ENCODE measurements around the gene CDK11A. TPM values are rescaled to one million over a fixed set of nuclear protein-coding genes. Genes with fewer than 3 reads are reported as not detected.
"Not testable (repeated sequence)": the region's sequence is repeated elsewhere in the genome, so short reads cannot be mapped to it uniquely, and the experiment has no call there.

Gene CDK11A
- polyA plus RNA-seq, 1 donor from 2014 or later: 20.7 TPM

GRCh38 chr1:1687846-1688245, 36.3 kb downstream of the CDK11A start:
- Mint-ChIP-seq H3K27ac (peak overlapping the region in 2 of 3 donors; percentile 25 to 83), H3K4me3 (peak overlapping the region in 2 of 4 donors; percentile 60 to 82), H3K9me3 (no peaks in the 10 kb centered on the region), H3K27me3 (no peaks in the 10 kb centered on the region), H3K4me1 (peaks cover 1 to 21% (median 4%) of the 10 kb centered on the region in 3 donors), H3K36me3 (peaks cover 2% of the 10 kb centered on the region)

GRCh38 chr1:1684031-1684681, 40.0 kb downstream of the CDK11A start:
- Mint-ChIP-seq H3K27ac (no peak overlapping the region), H3K4me1 (peaks cover 3 to 23% (median 7%) of the 10 kb centered on the region in 3 donors), H3K9me3 (no peaks in the 10 kb centered on the region), H3K4me3 (no peak overlapping the region), H3K27me3 (no peaks in the 10 kb centered on the region), H3K36me3 (peaks cover 3% of the 10 kb centered on the region)

GRCh38 chr1:1683104-1683905, 40.9 kb downstream of the CDK11A start:
- peaks cover 3% of the 10 kb centered on the region for H3K36me3 Mint-ChIP-seq
- peak overlapping the region in 1 of 4 donors; percentile 57 for H3K4me3 Mint-ChIP-seq
- H3K9me3 Mint-ChIP-seq: no peaks in the 10 kb centered on the region
- peaks cover 11 to 28% (median 16%) of the 10 kb centered on the region in 3 donors for H3K4me1 Mint-ChIP-seq
- H3K27me3 Mint-ChIP-seq: no peaks in the 10 kb centered on the region
- peak overlapping the region in 1 of 3 donors; percentile 58 for H3K27ac Mint-ChIP-seq

- H3K27me3 Mint-ChIP-seq: no peaks in the 10 kb centered on the region
- H3K4me1 Mint-ChIP-seq: peaks cover 19 to 30% (median 21%) of the 10 kb centered on the region in 3 donors
- peaks cover 1% of the 10 kb centered on the region for H3K36me3 Mint-ChIP-seq
- peak overlapping the region in 1 of 3 donors; percentile 74 for H3K27ac Mint-ChIP-seq
- no peaks in the 10 kb centered on the region for H3K9me3 Mint-ChIP-seq
- peak overlapping the region in 1 of 4 donors; percentile 38 for H3K4me3 Mint-ChIP-seq
Observed at GRCh38 chr1:1680912-1681273, 43.3 kb downstream of the CDK11A start.

- Mint-ChIP-seq H3K4me1 (peaks cover 19 to 28% (median 21%) of the 10 kb centered on the region in 3 donors), H3K9me3 (no peaks in the 10 kb centered on the region), H3K4me3 (no peak overlapping the region), H3K27me3 (no peaks in the 10 kb centered on the region), H3K36me3 (peaks cover 1% of the 10 kb centered on the region), H3K27ac (peak overlapping the region in 1 of 3 donors; percentile 74)
Observed at GRCh38 chr1:1680031-1680911, 43.9 kb downstream of the CDK11A start.

GRCh38 chr1:1678581-1679380, 45.4 kb downstream of the CDK11A start:
- Mint-ChIP-seq H3K4me1 (peaks cover 19 to 25% (median 21%) of the 10 kb centered on the region in 3 donors), H3K27ac (peak overlapping the region; percentile 98 to 99 (median 98)), H3K4me3 (peak overlapping the region; percentile 82 to 94 (median 87)), H3K9me3 (no peaks in the 10 kb centered on the region), H3K36me3 (peaks cover 1% of the 10 kb centered on the region), H3K27me3 (no peaks in the 10 kb centered on the region)

GRCh38 chr1:1677718-1678580, 46.2 kb downstream of the CDK11A start:
- Mint-ChIP-seq H3K4me1 (peaks cover 19 to 23% (median 21%) of the 10 kb centered on the region in 3 donors), H3K9me3 (no peaks in the 10 kb centered on the region), H3K4me3 (peak overlapping the region; percentile 82 to 94 (median 90)), H3K27ac (peak overlapping the region; percentile 98 to 99 (median 98)), H3K27me3 (no peaks in the 10 kb centered on the region), H3K36me3 (peaks cover 1% of the 10 kb centered on the region)

- not testable (repeated sequence) for H3K9me3 Mint-ChIP-seq, H3K36me3 Mint-ChIP-seq, H3K27me3 Mint-ChIP-seq, H3K27ac Mint-ChIP-seq, H3K4me3 Mint-ChIP-seq
- peaks cover 19 to 21% (median 21%) of the 10 kb centered on the region in 3 donors for H3K4me1 Mint-ChIP-seq
Observed at GRCh38 chr1:1676087-1676486, 48.1 kb downstream of the CDK11A start.

- H3K27ac Mint-ChIP-seq, H3K27me3 Mint-ChIP-seq, H3K36me3 Mint-ChIP-seq, H3K9me3 Mint-ChIP-seq, H3K4me3 Mint-ChIP-seq: not testable (repeated sequence)
- peaks cover 19 to 21% (median 21%) of the 10 kb centered on the region in 3 donors for H3K4me1 Mint-ChIP-seq
Observed at GRCh38 chr1:1675218-1675617, 48.9 kb downstream of the CDK11A start.

- H3K4me3 Mint-ChIP-seq, H3K27me3 Mint-ChIP-seq, H3K9me3 Mint-ChIP-seq, H3K36me3 Mint-ChIP-seq: not testable (repeated sequence)
- Mint-ChIP-seq H3K4me1 (peaks cover 19 to 21% (median 21%) of the 10 kb centered on the region in 3 donors), H3K27ac (peak overlapping the region in 1 of 3 donors; percentile 82)
Observed at GRCh38 chr1:1674806-1675205, 49.4 kb downstream of the CDK11A start.

GRCh38 chr1:1672181-1672965, 51.8 kb downstream of the CDK11A start:
- peak overlapping the region in 2 of 3 donors; percentile 71 to 82 for H3K27ac Mint-ChIP-seq
- H3K4me3 Mint-ChIP-seq: peak overlapping the region in 2 of 4 donors; percentile 41 to 55

GRCh38 chr1:1671365-1672119, 52.6 kb downstream of the CDK11A start:
- H3K36me3 Mint-ChIP-seq: no peaks in the 10 kb centered on the region
- H3K27me3 Mint-ChIP-seq: no peaks in the 10 kb centered on the region
- H3K4me1 Mint-ChIP-seq: peaks cover 0 to 2% (median 0%) of the 10 kb centered on the region in 3 donors
- no peaks in the 10 kb centered on the region for H3K9me3 Mint-ChIP-seq
- H3K27ac Mint-ChIP-seq: peak overlapping the region in 2 of 3 donors; percentile 32 to 71
- H3K4me3 Mint-ChIP-seq: peak overlapping the region in 2 of 4 donors; percentile 39 to 41

More at GRCh38 chr1:1672181-1672965, 51.8 kb downstream of the CDK11A start:
- Mint-ChIP-seq H3K27me3 (no peaks in the 10 kb centered on the region), H3K4me1 (peaks cover 0 to 2% (median under 1%) of the 10 kb centered on the region in 3 donors), H3K9me3 (no peaks in the 10 kb centered on the region), H3K36me3 (no peaks in the 10 kb centered on the region)

Data from IgD-negative memory B cell (primary cell).